PFSK-1 (cell line): ENCODE measurements around the gene ESRRA.

Source experiments
- FOXP2 ChIP-seq: optimal IDR thresholded peaks from 2 replicates; pipeline ENCODE3; 2011; ENCODE audit warnings: borderline replicate concordance, control low read depth, inconsistent platforms; ENCODE audit not compliant: insufficient read depth; ENCODE audit errors: extremely low read length, extremely low read depth
- POLR2AphosphoS5 ChIP-seq: IDR thresholded peaks from 2 replicates; pipeline ENCODE4 v1.6.1; 2012; ENCODE audit warnings: low read depth, mild to moderate bottlenecking, control low read depth, low read length, moderate library complexity
- SIN3A ChIP-seq: IDR thresholded peaks from 2 replicates; pipeline ENCODE4 v1.6.1; 2012; ENCODE audit warnings: mild to moderate bottlenecking, low read length, moderate library complexity, borderline replicate concordance; ENCODE audit not compliant: insufficient read depth
- TAF1 ChIP-seq: IDR thresholded peaks from 2 replicates; pipeline ENCODE4 v1.6.1; 2012; ENCODE audit warnings: low read length, control low read depth, borderline replicate concordance; ENCODE audit not compliant: insufficient read depth
- TF ChIP-seq, protein P1 (sequence below), 2 experiments: IDR thresholded peaks; 2 replicates each; pipeline versions ENCODE4 v1.6.1 to v1.8.0; 2011 to 2012; ENCODE audit warnings: low read depth in 2 of 2, low read length in 2 of 2, control low read depth in 1 of 2, inconsistent platforms in 1 of 2, mild to moderate bottlenecking in 1 of 2, moderate library complexity in 1 of 2; ENCODE audit not compliant: insufficient read depth in 1 of 2

Gene ESRRA

DNA sequence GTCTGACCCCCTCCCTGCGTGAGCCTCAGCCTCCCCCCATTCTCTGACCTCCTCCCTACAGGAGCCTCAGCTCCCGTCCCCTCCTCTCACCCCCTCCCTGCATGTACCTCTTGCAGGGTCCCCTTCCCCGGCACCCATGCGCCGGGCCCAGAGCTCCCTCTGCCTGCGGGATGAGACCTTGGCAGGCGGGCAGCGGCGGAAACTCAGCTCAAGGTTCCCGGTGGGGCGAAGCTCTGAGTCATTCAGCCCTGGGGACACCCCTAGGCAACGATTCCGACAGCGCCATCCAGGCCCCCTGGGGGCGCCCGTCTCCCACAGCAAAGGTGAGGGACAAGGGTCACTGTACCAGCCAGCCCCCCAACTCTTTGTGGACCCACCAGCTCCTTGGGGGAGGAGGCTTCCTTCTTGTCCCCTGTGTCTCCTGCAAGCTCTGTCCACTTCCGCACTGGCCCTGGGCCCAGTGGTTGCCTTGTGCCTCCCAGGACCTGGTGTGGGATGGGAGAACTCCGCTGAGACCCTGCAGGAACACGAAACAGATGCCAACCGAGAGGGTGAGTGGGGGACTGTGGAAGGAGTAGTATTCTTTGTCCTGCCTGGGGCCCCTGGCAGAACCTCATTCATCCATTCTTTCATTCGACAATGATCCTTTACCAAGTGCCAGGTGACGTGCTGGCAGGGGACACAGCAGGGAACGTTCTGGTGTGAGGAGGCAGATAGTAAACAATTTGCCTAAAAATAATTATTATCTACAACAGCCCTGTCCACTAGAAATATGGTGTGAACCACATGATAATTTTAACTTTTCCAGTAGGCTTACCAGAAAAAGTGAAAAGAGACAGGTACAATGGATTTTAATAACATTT is 50.0 kb downstream of the ESRRA start:
- no peak for TF ChIP-seq POLR2AphosphoS5
- TF ChIP-seq FOXP2 = peak; percentile 72

DNA sequence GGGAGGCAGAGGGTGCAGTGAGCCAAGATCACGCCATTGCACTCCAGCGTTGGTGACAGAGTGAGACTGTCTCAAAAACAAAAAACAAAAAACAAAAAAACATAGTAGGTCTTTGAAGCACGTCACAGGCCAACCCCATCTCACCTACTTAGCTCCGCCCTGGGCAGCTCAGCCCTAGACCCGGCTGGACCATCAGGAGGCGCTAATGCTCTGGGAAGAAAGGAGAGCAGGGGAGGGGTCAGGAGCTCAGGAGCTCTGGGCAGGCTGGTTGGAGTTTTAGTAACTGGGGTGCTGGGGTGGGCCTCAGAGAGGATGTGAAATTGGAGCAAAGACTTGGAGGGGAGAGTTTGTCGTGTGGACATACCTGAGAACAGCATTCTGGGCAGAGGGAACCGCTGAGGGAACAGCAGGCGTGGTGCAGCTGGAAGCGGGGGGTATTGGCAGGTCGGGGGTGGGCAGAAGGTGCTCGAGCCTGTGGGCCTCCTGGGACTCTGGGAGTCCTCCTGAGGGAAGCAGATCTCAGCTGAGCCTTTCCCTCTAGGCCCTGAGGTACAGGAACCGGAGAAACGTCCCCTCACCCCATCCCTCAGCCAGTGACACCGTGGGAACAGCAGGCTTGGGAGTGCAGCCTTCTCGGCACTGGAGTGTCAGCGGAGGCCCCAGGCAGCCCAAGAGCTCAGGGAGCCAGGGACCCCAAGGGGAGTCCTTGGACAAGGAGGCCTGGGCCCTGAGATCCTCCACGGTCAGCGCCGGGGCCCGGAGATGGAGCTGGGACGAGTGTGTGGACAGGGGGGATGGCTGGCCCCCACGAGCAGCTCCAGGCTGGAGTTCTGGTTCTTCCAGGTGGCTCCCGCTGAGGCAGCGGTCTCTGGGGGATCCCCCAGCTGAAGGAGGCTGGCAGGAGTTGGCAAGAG is 51.4 kb downstream of the ESRRA start:
- no peak for TF ChIP-seq TAF1
- no peak for TF ChIP-seq SIN3A
- no peak for TF ChIP-seq FOXP2
- TF ChIP-seq, protein P1, sequence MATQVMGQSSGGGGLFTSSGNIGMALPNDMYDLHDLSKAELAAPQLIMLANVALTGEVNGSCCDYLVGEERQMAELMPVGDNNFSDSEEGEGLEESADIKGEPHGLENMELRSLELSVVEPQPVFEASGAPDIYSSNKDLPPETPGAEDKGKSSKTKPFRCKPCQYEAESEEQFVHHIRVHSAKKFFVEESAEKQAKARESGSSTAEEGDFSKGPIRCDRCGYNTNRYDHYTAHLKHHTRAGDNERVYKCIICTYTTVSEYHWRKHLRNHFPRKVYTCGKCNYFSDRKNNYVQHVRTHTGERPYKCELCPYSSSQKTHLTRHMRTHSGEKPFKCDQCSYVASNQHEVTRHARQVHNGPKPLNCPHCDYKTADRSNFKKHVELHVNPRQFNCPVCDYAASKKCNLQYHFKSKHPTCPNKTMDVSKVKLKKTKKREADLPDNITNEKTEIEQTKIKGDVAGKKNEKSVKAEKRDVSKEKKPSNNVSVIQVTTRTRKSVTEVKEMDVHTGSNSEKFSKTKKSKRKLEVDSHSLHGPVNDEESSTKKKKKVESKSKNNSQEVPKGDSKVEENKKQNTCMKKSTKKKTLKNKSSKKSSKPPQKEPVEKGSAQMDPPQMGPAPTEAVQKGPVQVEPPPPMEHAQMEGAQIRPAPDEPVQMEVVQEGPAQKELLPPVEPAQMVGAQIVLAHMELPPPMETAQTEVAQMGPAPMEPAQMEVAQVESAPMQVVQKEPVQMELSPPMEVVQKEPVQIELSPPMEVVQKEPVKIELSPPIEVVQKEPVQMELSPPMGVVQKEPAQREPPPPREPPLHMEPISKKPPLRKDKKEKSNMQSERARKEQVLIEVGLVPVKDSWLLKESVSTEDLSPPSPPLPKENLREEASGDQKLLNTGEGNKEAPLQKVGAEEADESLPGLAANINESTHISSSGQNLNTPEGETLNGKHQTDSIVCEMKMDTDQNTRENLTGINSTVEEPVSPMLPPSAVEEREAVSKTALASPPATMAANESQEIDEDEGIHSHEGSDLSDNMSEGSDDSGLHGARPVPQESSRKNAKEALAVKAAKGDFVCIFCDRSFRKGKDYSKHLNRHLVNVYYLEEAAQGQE (IDR thresholded peaks at IDR 0.05; ENCODE audit: insufficient read depth in 1 of 2, low read depth in 2 of 2, low read length in 2 of 2) = no peak
- no peak for TF ChIP-seq POLR2AphosphoS5

DNA sequence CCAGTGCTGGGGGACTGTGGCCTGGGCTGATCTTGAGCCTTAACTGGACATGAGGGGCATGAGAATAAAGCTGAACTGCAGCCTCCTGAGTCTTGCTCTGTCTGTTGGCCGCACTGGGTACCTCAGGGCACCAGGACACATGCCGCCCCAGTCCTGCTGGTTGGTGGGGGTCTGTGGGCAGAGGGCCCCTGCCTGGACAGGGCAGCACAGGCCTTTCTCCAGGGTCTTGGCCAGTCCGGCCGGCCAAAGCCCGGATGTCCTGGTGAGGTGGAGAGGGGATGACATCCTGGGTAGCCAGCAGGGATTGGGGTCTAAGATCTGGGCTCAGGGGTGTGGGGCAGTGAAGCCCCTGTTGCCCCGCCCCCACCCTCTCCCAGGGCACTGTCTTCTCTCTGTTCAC is 52.1 kb downstream of the ESRRA start:
- TF ChIP-seq TAF1 (no peak), POLR2AphosphoS5 (no peak), SIN3A (no peak), FOXP2 (no peak)
- TF ChIP-seq, protein P1 (IDR thresholded peaks at IDR 0.05; ENCODE audit: insufficient read depth in 1 of 2, low read depth in 2 of 2, low read length in 2 of 2) = no peak

DNA sequence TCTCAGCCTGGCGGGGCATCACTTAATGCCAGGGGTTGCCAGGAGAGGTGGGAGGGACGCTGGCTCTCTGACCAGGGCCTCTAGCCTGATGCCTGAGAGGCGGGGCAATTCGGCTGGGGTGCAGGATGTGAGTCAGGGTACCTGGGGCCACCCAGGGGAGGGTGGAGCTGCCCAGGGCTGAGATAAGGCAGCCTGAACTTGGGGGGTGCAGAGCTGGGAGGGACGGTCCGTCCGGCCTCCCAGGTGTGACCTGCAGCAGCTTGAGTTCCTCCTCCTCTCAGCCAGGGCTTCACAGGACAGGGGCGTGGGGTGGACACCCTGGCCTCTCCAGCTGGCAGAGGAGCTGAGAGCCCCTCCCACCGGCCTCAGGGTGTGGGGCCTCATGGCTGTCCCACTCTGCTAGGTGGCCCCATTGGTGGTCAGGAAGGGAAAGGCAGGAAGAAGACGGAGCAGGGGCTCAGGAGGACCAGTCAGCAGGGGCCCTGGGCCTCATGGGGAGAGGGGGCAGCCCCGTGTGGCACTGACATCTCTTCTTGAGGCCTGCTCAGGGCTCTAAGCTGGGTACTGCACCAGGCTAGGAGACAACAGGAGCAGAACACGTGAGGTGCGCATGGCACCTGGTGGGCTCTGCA is 52.7 kb downstream of the ESRRA start:
- TF ChIP-seq TAF1 (no peak), POLR2AphosphoS5 (no peak), SIN3A (no peak), FOXP2 (no peak)
- TF ChIP-seq, protein P1 (IDR thresholded peaks at IDR 0.05; ENCODE audit: insufficient read depth in 1 of 2, low read depth in 2 of 2, low read length in 2 of 2) = no peak

DNA sequence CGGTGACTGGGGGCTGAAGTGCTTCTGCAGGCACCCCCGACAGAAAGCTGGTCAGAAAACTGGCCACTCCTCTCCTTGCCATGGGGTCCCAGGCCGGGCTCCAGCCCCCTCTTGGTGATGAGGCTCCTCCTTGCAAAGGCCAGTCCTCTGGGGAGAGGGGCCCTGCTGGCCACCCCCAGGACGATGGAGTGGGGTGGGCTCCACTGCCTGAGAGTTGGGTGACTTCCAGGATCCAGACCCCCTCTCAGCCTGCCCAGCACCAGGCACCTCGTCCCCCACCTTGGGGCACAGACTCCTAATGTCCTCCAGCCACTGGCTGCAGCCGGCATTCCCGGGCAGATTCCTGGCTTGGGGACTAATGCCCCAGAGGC is 53.2 kb downstream of the ESRRA start:
- TF ChIP-seq SIN3A = no peak
- TF ChIP-seq FOXP2 = no peak
- no peak for TF ChIP-seq POLR2AphosphoS5
